ENCODE measurements around the gene XPC.
"Not testable (repeated sequence)": the region's sequence is repeated elsewhere in the genome, so short reads cannot be mapped to it uniquely, and the experiment has no call there.

XPC gene

DNA sequence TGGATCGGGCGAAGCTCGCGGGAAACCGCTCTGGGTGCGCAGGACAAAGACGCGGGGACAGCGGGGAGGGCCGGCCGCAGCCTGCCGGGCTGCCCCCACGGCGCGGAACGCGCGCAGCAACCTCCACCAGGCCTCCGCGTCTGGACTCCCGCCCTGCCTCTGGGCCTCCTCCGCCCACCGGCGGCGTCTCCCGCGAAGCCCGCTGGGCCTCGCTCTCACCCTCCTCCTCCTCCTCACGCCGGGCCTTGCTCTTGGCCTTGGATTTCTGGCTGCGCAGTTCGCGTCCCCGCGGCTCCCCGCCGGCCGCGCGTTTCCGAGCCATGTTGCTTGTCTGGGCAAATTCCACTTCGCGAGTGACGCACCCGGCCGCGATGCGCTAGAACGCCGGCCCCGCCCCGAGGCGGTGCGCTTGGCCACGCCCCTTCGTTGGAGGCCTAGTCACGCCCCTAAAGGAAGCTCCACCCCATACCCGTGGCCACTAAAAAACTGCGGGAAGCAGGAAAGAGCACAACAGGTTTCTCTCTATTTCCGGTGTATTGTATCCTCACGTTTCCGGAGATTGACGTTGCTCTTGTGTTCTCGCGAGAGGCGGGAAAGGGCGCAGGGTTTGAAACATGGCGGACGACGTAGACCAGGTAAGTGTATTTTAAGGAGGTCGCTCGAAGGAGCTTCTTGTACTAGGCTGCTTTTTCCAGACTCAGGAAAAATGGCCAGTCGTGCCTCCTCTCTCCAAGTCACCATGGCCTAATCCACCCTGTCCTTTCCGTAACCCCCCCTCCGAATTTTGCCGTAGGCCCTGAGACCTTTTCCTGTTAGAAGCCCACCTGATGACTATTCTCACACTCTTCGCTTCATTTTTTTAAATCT lies at the start of gene XPC, which contains the start of gene LSM3:
Gene XPC, minus strand, starts transcription at position 355 of the 867 bp plus-strand sequence. Its CDS starts 33 bp downstream, at position 322.
Gene LSM3, plus strand, starts transcription at position 571 of the 867 bp plus-strand sequence. Its CDS starts 44 bp downstream, at position 615.
- DNase-seq = peak; percentile 98

DNA sequence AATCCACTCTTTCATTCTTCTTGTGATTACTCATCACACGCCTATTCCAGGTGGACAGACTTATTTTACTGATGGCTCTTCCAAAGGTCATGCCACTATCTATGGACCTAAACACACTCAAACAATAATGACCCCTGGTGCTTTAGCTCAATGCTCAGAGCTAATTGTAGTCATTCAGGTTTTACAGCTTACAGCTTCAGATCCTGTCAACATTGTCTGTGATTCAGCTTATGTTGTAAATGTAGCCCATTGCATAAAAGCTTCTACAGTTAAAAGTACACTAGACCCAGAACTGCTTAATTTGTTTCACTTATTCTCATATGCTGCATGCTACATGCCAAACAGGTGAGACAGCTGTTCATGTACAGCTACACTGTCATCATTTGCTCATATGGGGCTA lies 49.5 kb upstream of the XPC start:
- DNase-seq = no peak

DNA sequence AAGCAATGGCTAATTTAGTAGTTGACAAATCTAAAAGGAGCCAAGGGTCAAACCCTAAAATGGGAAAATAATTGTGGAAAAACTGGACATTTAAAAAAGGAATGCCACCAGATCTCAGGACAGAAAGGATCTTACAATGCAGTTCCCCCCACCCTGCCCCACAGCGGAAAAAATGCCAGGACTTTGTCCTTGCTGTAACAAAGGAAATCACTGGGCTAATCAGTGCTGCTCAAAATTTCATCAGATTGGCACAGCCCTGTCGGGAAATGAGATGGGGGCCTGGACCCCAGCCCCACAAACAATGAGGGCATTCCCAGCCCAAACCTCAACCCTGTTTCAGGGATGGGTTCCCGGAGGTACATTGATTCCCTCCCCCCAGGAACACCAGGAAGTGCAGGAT lies 48.0 kb upstream of the XPC start:
- DNase-seq = not testable (repeated sequence)

DNA sequence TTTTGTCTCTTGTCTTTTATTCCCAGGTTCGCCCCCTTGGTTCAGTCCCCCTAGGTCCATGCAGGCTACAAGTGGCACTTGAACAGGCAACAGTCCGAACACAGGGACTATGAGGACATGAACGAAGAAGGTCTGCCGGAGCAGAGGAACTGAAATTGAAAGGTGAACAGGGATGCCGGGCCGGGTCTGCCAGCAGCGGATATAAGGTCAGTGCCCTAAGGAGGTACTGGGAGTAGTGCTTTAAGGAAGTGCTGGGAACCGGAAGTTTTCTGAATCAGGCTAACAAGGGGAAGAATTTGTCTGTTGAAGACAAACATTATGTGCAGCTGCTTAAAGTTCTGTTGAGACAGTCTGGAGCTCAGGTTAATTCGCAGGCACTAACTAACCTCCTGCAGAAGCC lies 47.0 kb upstream of the XPC start:
- no peak for DNase-seq

DNA sequence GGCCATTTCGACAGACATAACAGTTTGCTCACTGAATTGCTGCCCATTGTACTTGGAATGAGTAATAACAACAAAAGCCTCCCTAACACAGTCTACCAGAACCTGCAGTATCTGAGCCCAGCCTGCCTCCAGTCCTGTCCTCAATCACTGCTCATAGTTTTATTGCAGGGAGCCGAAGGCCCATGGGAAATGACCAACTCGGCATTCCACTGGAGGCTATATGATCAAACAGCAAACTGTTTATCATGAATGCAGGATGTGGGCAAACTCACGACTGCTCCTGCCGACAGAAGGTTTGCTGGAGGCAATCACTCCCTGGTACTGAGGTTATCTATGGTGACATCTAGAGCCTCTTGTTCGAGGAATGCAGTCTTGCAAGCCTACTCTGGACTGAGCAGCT lies 46.5 kb upstream of the XPC start:
- DNase-seq = no peak

DNA sequence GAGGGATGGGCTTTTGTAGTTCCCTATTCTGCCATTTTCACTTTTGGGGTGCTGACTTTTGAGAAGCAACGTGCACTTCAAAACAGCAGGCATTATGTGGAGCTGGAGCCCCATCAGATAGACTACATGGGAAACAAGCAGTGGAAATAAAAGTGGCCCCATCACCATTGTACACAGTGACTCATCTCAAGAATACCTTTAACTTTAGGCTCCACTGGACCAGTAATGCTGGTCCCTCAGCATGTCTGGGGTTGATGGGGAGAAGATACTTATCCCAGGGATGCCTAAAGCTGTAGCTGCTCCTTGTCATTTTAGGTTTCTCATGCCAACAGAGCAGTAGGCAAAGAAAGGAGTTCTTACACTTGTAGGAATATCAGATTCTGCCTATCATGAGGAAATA lies 45.2 kb upstream of the XPC start:
- DNase-seq = no peak

DNA sequence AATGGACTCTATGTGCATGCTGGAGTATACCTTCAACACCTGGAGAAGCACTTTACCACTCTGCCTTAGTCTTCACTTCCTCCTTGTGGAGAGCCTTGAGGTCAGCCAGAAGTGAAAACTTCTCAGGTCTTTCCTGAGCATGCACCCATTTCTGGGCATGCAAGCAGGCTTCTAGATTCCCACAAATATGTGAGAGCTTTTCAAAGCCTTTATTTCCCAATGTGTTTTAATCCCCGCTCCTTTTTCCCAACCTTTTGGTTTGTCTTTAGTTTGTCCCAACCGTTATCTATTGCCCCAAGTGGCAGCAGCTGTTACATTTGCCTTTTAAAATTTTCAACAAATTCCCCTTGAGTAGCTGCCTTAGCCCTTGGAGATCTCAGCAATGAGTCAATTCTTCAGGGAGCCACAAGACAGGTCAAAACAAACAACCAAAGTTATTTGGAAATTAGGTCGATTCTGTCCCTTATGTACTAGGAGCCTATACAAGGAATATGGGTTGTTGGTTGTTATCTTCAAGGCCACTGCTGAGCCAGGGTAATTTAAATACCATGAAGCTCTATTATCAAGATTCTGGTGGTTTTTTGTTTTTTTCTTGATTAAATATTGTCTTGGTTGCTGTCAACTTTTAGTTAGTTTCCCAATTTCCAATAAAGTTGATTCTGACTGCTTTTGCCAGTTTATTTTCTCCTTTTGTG lies 44.6 kb upstream of the XPC start:
- no peak for DNase-seq

DNA sequence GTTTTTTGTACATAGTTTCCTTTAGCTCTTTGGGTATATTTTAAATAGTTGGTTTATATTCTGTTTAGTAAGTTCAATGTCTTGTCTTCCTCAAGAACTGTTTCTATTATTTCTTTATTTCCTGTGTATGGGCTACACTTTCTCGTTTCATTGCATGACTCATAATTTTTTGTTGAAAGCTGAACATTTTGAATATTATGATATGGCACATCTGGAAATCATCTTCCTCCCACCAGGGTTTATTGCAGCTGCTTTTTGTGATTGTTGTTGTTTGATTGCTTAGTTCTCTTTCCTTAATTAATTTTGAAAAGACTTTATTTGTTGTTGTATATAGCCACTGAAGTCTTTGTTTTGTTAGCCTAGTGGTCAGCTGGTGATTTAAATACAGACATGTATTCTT lies 44.1 kb upstream of the XPC start:
- no peak for DNase-seq

DNA sequence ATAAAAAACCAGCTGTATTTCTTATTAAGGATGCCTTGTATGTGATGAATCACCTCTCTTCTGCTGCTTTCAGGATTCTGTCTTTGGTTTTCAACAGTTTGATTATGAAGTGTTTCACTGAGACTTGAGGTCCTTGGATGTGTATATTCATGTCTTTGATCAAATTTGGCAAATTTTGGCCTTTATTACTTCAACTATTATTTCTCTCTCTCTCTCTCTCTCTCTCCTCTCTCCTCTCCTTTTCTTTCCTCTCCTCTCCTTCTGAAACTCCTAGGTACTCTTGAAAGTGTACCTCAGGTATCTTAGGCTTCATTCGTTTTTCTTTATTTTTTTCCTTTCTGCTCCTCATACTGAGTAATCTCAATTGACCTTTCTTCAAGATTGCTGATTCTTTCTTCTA lies 43.5 kb upstream of the XPC start:
- DNase-seq = no peak

DNA sequence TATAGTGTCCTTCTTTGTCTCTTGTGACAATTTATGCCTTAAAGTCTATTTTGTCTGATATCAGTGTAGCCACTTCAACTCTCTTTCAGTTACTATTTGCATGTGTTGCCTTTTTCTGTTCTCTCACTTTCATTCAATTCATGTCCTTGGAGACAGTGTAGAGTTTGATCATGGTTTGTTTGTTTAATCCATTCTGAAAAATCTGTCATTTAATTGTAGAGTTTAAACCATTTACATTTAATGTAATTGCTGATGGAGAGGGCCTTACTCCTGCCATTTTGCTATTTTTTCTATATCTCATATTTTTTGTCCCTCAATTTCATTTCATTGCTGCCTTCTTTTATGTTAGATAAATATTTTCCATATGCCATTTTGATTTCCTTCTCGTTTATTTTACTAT lies 42.5 kb upstream of the XPC start:
- DNase-seq = no peak

DNA sequence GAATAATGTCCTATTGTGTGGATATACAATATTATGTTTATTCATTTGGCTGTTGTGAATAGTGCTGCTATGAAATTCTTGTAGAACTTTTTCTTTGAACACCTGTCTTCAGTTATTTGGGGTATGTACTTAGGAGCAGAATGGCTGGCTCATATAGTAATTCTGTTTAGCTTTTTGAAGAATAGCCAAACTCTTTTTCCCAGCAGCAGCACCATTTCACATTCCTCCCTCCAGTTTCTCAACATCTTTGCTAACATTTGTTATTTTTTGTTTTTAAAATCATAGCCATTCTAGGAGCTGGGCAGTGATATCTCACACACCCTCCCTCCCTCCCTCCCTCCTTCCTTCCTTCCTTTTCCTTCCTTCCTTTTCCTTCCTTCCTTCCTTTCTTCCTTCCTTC lies 40.0 kb upstream of the XPC start:
- no peak for DNase-seq

DNA sequence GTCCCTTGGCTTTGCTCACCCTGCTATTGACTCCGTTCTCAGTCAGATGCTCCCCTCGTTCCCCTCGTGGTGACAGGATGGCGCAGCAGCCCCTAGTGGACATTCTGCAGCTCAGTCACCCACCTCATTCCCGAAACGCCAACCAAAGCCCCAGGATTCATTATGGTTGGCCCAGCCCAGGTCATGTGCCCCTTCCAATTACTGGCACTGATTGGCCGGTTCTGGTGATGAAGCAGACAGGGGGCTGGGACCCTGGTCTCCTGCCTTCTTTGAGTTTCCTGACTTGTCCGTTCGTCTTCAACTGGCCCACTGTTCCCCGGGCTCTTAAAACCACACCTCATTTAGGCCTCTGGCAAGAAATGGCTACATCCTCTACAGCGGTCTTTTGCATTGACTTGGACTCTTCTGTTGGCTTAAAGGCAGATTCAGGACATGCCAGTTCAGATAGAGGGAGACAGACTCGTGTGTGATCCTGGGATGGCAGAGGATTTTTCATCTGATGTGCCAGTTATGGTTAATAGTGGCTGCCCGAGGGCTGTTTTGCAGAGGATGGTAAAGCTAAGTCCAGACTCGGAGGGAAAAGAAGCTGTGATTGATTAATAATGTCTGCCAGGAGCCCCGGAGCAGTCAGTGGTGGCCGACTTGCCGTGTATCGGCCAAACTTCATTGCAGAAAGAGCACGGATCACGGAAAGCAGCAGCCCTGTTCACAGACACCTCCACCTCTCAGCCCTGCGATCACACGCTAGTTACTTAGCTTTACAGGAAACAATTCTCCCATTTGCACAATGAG lies 38.1 kb upstream of the XPC start:
- no peak for DNase-seq

DNA sequence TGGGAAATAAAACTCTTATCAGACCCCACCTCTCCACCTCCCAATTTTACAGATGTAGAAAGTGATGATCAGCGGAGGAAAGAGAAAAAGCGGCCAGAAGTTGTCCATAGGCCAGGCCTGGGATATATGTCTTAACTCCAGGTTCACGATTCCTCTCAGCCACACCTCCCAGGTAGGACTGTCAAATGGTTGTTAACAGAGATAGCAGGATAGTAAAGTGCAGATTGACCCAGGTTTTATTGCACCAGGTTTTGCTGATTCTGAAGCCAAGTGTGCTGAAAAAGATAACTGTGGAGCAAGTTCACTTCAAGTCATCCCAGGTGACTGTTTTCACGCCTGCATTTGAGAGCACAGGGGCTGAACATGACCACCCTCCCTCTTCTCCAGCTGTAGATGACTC lies 36.4 kb upstream of the XPC start:
- no peak for DNase-seq

DNA sequence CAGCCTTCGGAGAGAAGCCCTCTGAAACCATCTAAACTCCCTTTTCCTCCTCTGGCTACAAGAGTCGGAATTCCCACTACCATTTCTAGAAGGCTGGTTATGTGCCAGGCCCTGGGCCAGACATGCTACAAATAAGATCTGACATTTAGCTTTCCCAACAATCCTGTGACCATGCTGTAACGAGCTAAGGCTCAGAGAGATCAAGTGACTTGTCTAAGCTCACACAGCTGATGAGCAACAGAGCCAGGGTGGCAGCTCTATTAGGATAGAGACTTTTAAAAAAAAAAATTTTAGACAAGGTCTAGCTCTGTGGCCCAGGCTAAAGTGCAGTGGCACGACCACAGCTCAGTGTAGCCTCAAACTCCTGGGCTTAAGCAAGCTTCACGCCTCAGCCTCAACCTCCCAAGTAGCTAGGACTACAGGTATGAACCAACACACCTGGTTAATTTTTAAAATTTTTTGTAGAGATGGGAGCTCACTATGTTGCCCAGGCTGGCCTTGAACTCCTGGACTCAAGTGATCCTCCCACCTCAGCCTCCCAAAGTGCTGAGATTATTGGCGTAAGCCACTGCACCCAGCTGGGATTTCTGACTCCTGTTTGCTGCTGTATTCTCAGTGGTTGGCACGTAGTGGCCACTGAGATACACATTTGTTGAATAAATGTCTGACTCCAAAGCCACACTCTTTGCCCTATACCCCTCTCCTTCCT lies 34.8 kb upstream of the XPC start:
- no peak for DNase-seq

DNA sequence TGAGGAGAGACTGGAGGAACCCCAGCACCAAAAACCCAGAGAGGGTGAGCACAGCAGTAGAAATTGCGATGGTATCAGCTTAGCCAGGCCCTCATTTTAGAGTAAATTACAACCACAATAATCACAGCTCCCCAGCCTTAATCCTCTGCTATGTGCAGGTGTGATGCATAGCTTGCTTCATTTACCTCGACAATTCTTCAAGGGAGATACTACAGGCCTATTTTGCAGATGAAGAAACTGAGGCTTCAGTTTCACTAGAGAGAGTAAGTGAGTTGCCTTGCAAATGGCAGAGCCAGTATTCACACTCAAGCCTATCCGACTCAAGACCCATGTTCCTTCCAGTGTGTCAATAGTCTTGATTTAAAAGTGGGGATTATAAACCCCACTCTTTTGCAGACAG lies 33.6 kb upstream of the XPC start:
- no peak for DNase-seq

DNA sequence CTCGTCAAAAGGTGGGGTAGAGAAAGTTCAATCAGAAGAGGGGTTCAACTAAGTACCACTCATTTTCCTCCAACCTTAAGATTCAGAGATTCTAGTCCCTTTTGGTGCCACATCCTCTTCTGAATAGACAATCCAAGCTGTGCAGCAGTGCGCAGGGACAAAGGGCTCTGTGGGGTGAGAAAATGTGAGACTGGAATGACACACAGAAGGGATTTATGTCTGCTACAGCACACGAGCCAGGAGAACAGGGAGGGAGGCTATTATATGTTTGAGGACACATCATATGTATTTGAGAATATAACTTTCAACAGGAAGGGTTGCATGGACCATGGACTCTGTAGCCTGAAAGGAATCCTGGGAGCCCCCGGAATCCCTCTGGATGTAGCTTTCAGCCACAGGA lies 33.2 kb upstream of the XPC start:
- DNase-seq = no peak

DNA sequence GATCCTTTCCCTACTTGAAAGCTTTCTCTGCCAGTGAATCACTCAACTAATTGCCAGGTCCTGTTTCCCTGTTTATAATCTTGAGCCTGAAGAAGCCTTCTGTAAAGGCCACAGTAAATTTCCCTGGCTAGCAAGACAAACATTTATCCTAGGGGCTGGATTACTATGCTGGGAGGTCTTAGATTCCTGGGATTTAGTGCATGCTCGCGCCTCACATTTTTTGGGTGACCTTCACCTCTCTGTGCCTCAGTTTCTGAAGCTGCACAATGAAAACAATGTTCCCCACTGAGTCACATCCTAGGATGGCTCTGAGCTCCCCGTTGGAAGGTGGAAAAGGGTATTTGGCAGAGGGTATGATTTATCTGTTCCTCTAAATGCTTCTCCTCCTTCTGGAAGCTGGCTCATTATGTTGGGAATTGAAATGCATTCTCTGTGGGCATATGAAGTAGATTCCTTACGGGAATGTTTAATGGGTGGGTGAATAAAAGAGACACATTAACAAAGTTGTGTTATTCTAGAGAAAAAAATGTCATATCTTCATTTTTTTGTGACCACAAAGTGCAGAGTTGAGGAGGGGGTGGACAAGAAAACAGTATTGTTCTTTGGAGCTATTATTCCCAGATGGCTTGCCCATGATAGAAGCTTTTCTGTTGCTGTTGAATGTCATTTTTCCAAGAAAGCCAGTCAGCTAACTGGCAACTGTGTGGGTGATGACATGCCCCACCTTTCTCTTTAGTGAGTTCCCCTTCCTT lies 32.6 kb upstream of the XPC start:
- DNase-seq = no peak

DNA sequence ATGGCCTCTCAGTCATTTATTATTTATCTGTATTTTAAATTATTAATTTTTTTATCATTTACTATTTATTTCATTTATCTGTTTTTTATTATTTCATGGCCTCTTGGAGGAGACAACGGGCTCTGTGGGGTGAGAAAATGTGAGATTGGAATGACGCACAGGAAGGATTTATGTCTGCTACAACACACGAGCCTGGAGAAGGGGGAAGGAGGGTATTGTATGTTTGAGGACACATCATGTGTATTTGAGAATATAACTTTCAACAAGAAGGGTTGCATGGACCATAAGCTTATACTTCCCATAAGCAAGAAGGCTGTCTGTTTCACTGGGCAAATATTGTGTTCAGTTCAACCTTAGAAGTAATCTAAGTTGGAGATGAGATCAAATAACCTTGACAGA lies 31.9 kb upstream of the XPC start:
- DNase-seq = no peak

DNA sequence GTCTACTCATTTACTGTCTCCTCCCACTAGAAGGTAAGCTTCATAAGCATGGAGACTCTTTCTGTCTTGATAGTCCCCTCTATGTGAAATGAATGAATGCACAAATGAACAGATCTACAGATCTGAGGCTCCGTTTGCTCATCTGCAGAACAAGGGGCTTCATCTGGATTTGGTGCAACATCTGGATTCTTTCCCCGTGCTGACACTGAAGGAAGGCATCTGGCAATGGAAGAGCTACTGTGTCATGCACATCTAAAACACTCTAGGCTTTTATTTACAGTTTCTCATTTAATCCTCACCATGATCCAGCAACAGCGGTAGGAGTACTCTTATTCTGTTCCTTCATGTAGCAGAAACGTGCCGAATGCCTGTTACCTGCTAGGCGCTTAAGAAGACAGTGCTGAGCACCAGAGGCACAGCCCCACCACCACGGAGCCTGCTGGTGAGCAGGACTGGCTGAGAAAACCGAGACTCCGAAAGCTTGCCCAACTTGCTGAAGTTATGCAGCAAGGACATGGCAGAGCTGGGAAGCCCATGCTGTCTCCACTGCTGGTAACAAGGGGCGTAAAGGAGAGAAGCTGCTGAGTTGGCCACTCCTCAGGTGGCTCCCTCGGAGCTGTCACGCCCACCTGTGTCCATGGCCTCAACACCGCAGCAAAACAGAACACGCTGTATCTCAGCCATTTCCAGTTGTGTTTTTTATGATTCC lies 31.3 kb upstream of the XPC start:
- no peak for DNase-seq

DNA sequence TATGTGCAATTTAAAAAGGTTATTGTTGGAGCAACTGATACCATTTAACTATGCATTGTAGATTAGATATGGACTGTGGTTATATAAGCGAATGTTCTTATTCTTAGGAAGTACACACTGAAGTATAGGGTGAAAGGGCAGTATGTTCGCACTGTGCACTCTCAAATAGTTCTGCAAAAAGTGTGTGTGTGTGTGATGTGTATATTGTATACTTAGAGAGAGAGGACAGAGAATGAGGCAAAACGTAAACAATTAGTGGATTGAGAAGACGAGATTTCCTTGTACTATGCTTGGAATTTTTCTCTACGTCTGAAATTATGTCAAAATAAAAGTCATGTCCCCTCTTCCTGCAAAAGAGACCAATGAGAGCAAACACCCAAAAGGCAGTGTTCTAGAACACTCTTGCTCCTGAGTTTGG lies 30.6 kb upstream of the XPC start:
- no peak for DNase-seq

DNA sequence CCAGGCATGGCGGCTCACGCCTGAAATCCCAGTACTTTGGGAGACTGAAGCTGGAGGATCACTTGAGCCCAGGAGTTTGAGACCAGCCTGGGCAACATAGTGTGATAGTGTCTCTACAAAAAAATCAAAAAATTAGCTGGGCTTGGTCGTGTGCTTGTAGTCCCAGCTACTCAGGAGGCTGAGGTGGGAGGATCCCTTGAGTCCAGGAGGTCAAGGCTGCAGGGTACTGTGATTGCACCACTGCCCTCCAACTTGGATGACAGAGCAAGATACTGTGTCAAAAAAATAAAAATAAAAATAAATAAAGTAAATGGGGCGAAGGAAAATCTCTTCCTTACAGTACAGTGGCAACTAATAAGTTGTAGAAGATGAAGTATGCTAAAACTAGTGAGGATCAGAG lies 29.8 kb upstream of the XPC start:
- DNase-seq = no peak

Data from NCI-H1092 treated with DMSO at 0.1 percent for 48 hours (cell line).